HepG2 (cell line): ENCODE data around the gene MFF. TPM values are rescaled to one million over a fixed set of nuclear protein-coding genes. Genes with fewer than 3 reads are reported as not detected.

Source experiments
- ATAC-seq: fragments of 200-7000 bp; cut with Tn5 transposase; 3 replicates; pipeline ENCODE4 v1.9.1; 2020; ENCODE audit warnings: mild to moderate bottlenecking, moderate library complexity
- BruUV-seq: library from RNA; stranded (reverse); fragments of 400-500 nt; replicated peaks from 2 replicates; lab custom pipeline; 2021; lab: Mats Ljungman, UMichigan
- CTCF ChIA-PET: fragments of 300-600 bp; formaldehyde crosslinking; extraction: SDS; loops from one replicate; lab custom pipeline; 2021; ENCODE audit warnings: low total read pairs, inconsistent platforms, low intra/inter-chr PET ratio; lab: Yijun Ruan, JAX
- POLR2A ChIA-PET: fragments of 350-600 bp; sonication (Branson Sonifier 250); formaldehyde crosslinking; loops from one replicate; lab custom pipeline; 2020; ENCODE audit warnings: antibody characterized with exemption, inconsistent platforms; lab: Yijun Ruan, JAX
- DNase-seq: peaks from one replicate; pipeline ENCODE4 v3.0.0-alpha.2; 2015; ENCODE audit warnings: low spot score
- FAIRE-seq: peaks from 3 replicates; lab custom pipeline; 2011; peaks lifted over from hg19 to GRCh38; lab: Jason Lieb, UNC
- H2AFZ ChIP-seq: one replicate; pipeline ENCODE4 v1.6.1; 2011; ENCODE audit warnings: low read length, inconsistent platforms
- H3K27ac ChIP-seq: fragments of 300-600 bp; 3 replicates; pipeline ENCODE4 v1.8.0; 2011; ENCODE audit warnings: mixed run types, mild to moderate bottlenecking, mixed read lengths, low read length, inconsistent platforms; ENCODE audit not compliant: insufficient read depth; ENCODE audit errors: extremely low read length
- H3K27me3 ChIP-seq, 2 experiments: fragments of 200-600 bp in 1 of 2; 2 replicates in 1 of 2; 3 replicates in 1 of 2; pipeline versions ENCODE4 v1.6.0 to v1.8.0; 2011; ENCODE audit warnings: low read length in 2 of 2, mild to moderate bottlenecking in 2 of 2, moderate library complexity in 2 of 2, inconsistent platforms in 1 of 2; ENCODE audit not compliant: insufficient read depth in 2 of 2, control insufficient read depth in 1 of 2
- H3K36me3 ChIP-seq, 2 experiments: fragments of 200-600 bp in 1 of 2; replicated peaks in 1 of 2; 2 replicates in 1 of 2; 3 replicates in 1 of 2; pipeline versions ENCODE4 v1.5.1 to v1.8.0; 2011; ENCODE audit warnings: low read length in 2 of 2, inconsistent platforms in 1 of 2; ENCODE audit not compliant: insufficient read depth in 2 of 2, control insufficient read depth in 1 of 2
- H3K4me1 ChIP-seq: 2 replicates; pipeline ENCODE4 v1.5.1; 2012; ENCODE audit warnings: low read length, inconsistent platforms; ENCODE audit not compliant: insufficient read depth
- H3K4me2 ChIP-seq: 2 replicates; pipeline ENCODE4 v1.6.0; 2011; ENCODE audit warnings: low read depth, low read length, inconsistent platforms
- H3K4me3 ChIP-seq, 3 experiments: fragments of 200-600 bp in 1 of 3; sonication (generic), shearing (Covaris generic) in 1 of 3; replicated peaks in 1 of 3; 2 replicates each; pipeline ENCODE4 v1.5.1; 2011 to 2016; ENCODE audit warnings: low read length in 3 of 3, inconsistent platforms in 2 of 3, low read depth in 2 of 3, mild to moderate bottlenecking in 2 of 3, control low read depth in 1 of 3, mixed read lengths in 1 of 3; ENCODE audit not compliant: insufficient read depth in 1 of 3
- H3K79me2 ChIP-seq: one replicate; pipeline ENCODE4 v1.6.1; 2011; ENCODE audit warnings: low read length, inconsistent platforms; ENCODE audit not compliant: insufficient read depth
- H3K9ac ChIP-seq: 2 replicates; pipeline ENCODE4 v1.6.0; 2011; ENCODE audit warnings: mild to moderate bottlenecking, low read depth, low read length, inconsistent platforms; ENCODE audit not compliant: insufficient read depth
- H3K9me3 ChIP-seq: 2 replicates; pipeline ENCODE4 v1.5.1; 2012; ENCODE audit warnings: mild to moderate bottlenecking, low read length
- H4K20me1 ChIP-seq: 2 replicates; pipeline ENCODE4 v1.6.0; 2011; ENCODE audit warnings: inconsistent platforms, mild to moderate bottlenecking, low read length, moderate library complexity; ENCODE audit not compliant: insufficient read depth
- PRPF4 ChIP-seq: fragments of 200-400 bp; formaldehyde crosslinking; IDR thresholded peaks from 2 replicates; pipeline ENCODE4 v1.6.1; 2016; ENCODE audit warnings: low read length, low read depth; ENCODE audit not compliant: poor library complexity, severe bottlenecking
- ZBTB40 ChIP-seq, 2 experiments: fragments of 450-650 bp in 1 of 2; sonication (generic) in 1 of 2; formaldehyde crosslinking in 1 of 2; IDR thresholded peaks; 2 replicates each; pipeline versions ENCODE4 v1.6.1 to v1.8.0; 2016 to 2022; ENCODE audit warnings: antibody characterized with exemption in 1 of 2, mild to moderate bottlenecking in 1 of 2, missing genetic modification reagents in 1 of 2
- WGBS: methylation state at CpG from one replicate; pipeline ENCODE4 v1.1.6; 2017; ENCODE audit warnings: low lambda C conversion rate; 5-methylcytosine and 5-hydroxymethylcytosine counted together
- in situ Hi-C: cut with HindIII; loops from 2 replicates; pipeline ENCODE4 v1.10.0; 2017; ENCODE audit warnings: low pct_unique_long_range_greater_than_20kb; ENCODE audit not compliant: extremely low pct_ligation_motif_present
- intact Hi-C: fragments of 100-400 bp; cut with micrococcal nuclease; formaldehyde crosslinking; loops from one replicate; pipeline ENCODE4 v1.10.0; 2022; ENCODE audit not compliant: unreplicated experiment
- polyA plus RNA-seq, 8 experiments: library from polyadenylated mRNA; depleted of rRNA in 3 of 8; stranded (reverse) in 7 of 8; unstranded in 1 of 8; fragments of >200 nt; fragmentation: Illumina TruSeq in 4 of 8; extraction: Trizol in 4 of 8; gene quantifications; 2 replicates each; pipeline versions ENCODE4 v1.2.1 to v1.2.3, GENCODE V29; 2011 to 2016; ENCODE audit warnings: low read depth in 4 of 8, missing spikeins in 1 of 8, mixed read lengths in 1 of 8; ENCODE audit not compliant: insufficient read depth in 1 of 8
- total RNA-seq, 5 experiments: library from RNA; depleted of rRNA; stranded (reverse); fragments of >200 nt; fragmentation: Illumina TruSeq; extraction: Trizol; gene quantifications; 2 replicates each; pipeline ENCODE4 v1.2.3, GENCODE V29; 2016; ENCODE audit warnings: low read depth in 1 of 5

MFF gene
- total and polyA plus RNA-seq, 2 of the 13 experiments (the other 11 are each of a cell fraction or from before 2014, with no cell fraction given), result 81.9 to 156 TPM

GRCh38 chr2:227373389-227373788 lies 48.3 kb downstream of the MFF start:
- ATAC-seq (no peak), DNase-seq (no peak), FAIRE-seq (no peak)
- Histone ChIP-seq H3K27ac (no peak overlapping the region), H3K9me3 (no peaks in the 10 kb centered on the region), H3K4me3 (no peak overlapping the region), H3K4me2 (no peak overlapping the region), H3K9ac (no peak overlapping the region), H2AFZ (no peak overlapping the region), H3K79me2 (no peaks in the 10 kb centered on the region), H3K36me3 (no peaks in the 10 kb centered on the region), H3K27me3 (no peaks in the 10 kb centered on the region), H4K20me1 (no peaks in the 10 kb centered on the region), H3K4me1 (peaks cover 15% of the 10 kb centered on the region)
- TF ChIP-seq PRPF4, result no peak
- 0 out of 2 replicates have a peak, but pooled peaks have one; percentile 20 for TF ChIP-seq ZBTB40 (IDR thresholded peaks at IDR 0.05)
- TF ChIP-seq ZBTB40 (CRISPR knock-in tag; IDR thresholded peaks at IDR 0.05), result peak; percentile 94
- intact Hi-C loops, result no loop called here
- ChIA-PET POLR2A (no interaction called here), CTCF (no interaction called here)
- in situ Hi-C loops, result no loop called here
- no TSS peak for BruUV-seq
- WGBS, result 62% methylated on average over 10 of the region's 10 CpGs
